KMS-11 (cell line): ENCODE measurements around the gene ASIC4.

Source experiments
- H2AFZ ChIP-seq: fragments of 200-600 bp; sonication (generic); 2 replicates; pipeline ENCODE4 v1.6.1; 2016; ENCODE audit warnings: antibody characterized with exemption, mixed run types, low read depth
- H3K27ac ChIP-seq: fragments of 200-600 bp; sonication (generic); 2 replicates; pipeline ENCODE4 v1.6.1; 2016; ENCODE audit warnings: mild to moderate bottlenecking, mixed run types
- H3K27me3 ChIP-seq: fragments of 200-600 bp; sonication (generic); 2 replicates; pipeline ENCODE4 v1.6.1; 2017; ENCODE audit warnings: mild to moderate bottlenecking, low read depth, mixed run types, moderate library complexity; ENCODE audit not compliant: insufficient read depth
- H3K36me3 ChIP-seq: fragments of 200-600 bp; sonication (generic); 2 replicates; pipeline ENCODE4 v1.6.1; 2017; ENCODE audit warnings: mild to moderate bottlenecking, mixed run types; ENCODE audit not compliant: insufficient read depth
- H3K4me1 ChIP-seq: fragments of 200-600 bp; sonication (generic); 2 replicates; pipeline ENCODE4 v1.6.1; 2016; ENCODE audit warnings: mild to moderate bottlenecking, low read depth, mixed run types; ENCODE audit not compliant: poor library complexity, severe bottlenecking
- H3K4me2 ChIP-seq: fragments of 200-600 bp; sonication (generic); 2 replicates; pipeline ENCODE4 v1.7.0; 2016; ENCODE audit warnings: mild to moderate bottlenecking, mixed run types
- H3K4me3 ChIP-seq: fragments of 200-600 bp; sonication (generic); IDR thresholded peaks from 2 replicates; pipeline ENCODE4 v1.6.1; 2017; ENCODE audit warnings: low read depth, low read length, mixed read lengths; ENCODE audit not compliant: insufficient read depth
- H3K79me2 ChIP-seq: fragments of 200-600 bp; sonication (generic); 2 replicates; pipeline ENCODE4 v1.6.1; 2016; ENCODE audit warnings: low read depth, mixed run types; ENCODE audit not compliant: insufficient read depth
- H3K9ac ChIP-seq: fragments of 200-600 bp; sonication (generic); 2 replicates; pipeline ENCODE4 v1.6.1; 2016; ENCODE audit warnings: mild to moderate bottlenecking, mixed run types
- H4K20me1 ChIP-seq: fragments of 200-600 bp; sonication (generic); 2 replicates; pipeline ENCODE4 v1.6.1; 2016; ENCODE audit warnings: mild to moderate bottlenecking, mixed run types; ENCODE audit not compliant: insufficient read depth
- CTCF ChIP-seq: fragments of 200-600 bp; sonication (generic); conservative IDR thresholded peaks from 2 replicates; pipeline ENCODE4 v1.6.1; 2017; ENCODE audit warnings: low read depth, mild to moderate bottlenecking, antibody characterized with exemption, low read length, moderate library complexity, mixed read lengths

ASIC4 gene

DNA sequence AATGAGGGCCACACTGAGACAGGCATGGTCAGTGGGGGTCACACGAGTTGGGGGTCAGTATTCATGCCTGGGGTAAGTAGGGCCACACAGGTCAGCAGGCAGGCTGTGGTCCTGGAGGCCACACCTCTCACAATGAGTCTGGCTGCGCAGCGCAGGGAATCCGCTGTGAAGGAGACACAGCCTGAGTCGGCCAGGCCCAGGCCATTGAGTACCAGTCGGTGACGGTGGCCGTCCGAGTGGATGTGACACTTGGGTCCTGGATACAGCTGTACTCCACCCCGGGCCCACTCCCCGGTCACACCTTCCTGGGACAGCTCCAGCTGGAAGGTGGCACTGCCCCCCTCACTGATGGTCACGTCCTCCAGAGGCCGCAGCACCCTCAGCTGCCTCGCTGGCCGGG is 40.1 kb downstream of the ASIC4 start:
- no peak overlapping the region for H3K27ac ChIP-seq
- no peaks in the 10 kb centered on the region for H3K79me2 ChIP-seq
- TF ChIP-seq CTCF, result no peak
- H3K27me3 ChIP-seq, result peaks cover 81% of the 10 kb centered on the region
- H4K20me1 ChIP-seq, result no peaks in the 10 kb centered on the region
- no peak overlapping the region for H3K4me2 ChIP-seq
- H3K4me3 ChIP-seq, result no peak overlapping the region
- no peaks in the 10 kb centered on the region for H3K4me1 ChIP-seq
- no peak overlapping the region for H3K9ac ChIP-seq
- H3K36me3 ChIP-seq, result no peaks in the 10 kb centered on the region
- H2AFZ ChIP-seq, result no peak overlapping the region

GRCh38 chr2:219555956-219556355 is 41.7 kb downstream of the ASIC4 start:
- Histone ChIP-seq H3K79me2 (no peaks in the 10 kb centered on the region), H4K20me1 (no peaks in the 10 kb centered on the region), H3K36me3 (no peaks in the 10 kb centered on the region), H3K27ac (no peak overlapping the region), H3K27me3 (peaks cover 78% of the 10 kb centered on the region), H2AFZ (no peak overlapping the region), H3K4me3 (no peak overlapping the region), H3K4me1 (no peaks in the 10 kb centered on the region), H3K9ac (no peak overlapping the region), H3K4me2 (no peak overlapping the region)
- TF ChIP-seq CTCF, result no peak

DNA sequence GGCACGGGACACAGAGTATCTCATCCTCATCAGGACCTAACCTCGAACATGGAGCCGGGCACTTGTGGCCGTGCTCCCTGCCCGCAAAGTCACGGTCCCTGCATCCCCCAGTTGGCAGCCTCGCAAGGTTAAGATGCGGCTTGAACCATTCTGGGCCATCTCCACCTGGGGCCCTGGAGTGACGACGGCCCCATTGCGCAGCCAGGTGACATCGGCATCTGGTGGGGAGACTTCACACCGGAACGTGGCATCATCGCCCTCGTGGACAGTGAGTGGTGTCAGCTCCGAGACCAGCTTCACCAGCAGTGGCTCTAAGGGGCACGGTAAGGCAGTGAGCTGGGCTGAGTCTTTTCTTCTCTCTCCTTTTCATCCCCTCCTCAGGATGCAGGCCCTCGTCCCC is 42.1 kb downstream of the ASIC4 start:
- no peak overlapping the region for H3K4me2 ChIP-seq
- H2AFZ ChIP-seq, result no peak overlapping the region
- no peaks in the 10 kb centered on the region for H3K4me1 ChIP-seq
- no peaks in the 10 kb centered on the region for H3K79me2 ChIP-seq
- H3K4me3 ChIP-seq, result no peak overlapping the region
- no peak overlapping the region for H3K9ac ChIP-seq
- H3K27me3 ChIP-seq, result peaks cover 74% of the 10 kb centered on the region
- H4K20me1 ChIP-seq, result no peaks in the 10 kb centered on the region
- no peak overlapping the region for H3K27ac ChIP-seq
- H3K36me3 ChIP-seq, result no peaks in the 10 kb centered on the region
- no peak for TF ChIP-seq CTCF

GRCh38 chr2:219557320-219557719 is 43.0 kb downstream of the ASIC4 start:
- Histone ChIP-seq H3K27me3 (peaks cover 76% of the 10 kb centered on the region), H3K79me2 (no peaks in the 10 kb centered on the region), H3K4me3 (no peak overlapping the region), H3K4me1 (no peaks in the 10 kb centered on the region), H3K9ac (no peak overlapping the region), H4K20me1 (no peaks in the 10 kb centered on the region), H3K4me2 (no peak overlapping the region), H2AFZ (no peak overlapping the region), H3K36me3 (no peaks in the 10 kb centered on the region), H3K27ac (no peak overlapping the region)
- TF ChIP-seq CTCF, result no peak
